HTR-8/SVneo (cell line): ENCODE results near the gene LPIN1.
"Not testable (repeated sequence)": the region's sequence is repeated elsewhere in the genome, so short reads cannot be mapped to it uniquely, and the experiment has no call there.

Experiments
- DNase-seq: peaks from one replicate; pipeline ENCODE4 v3.0.0; 2011; ENCODE audit warnings: low spot score, mixed read lengths; ENCODE audit not compliant: insufficient read length
- FAIRE-seq: peaks from 2 replicates; lab custom pipeline; 2011; peaks lifted over from hg19 to GRCh38; lab: Jason Lieb, UNC

LPIN1 gene

GRCh38 chr2:11759182-11759975 lies 12.9 kb downstream of the LPIN1 start:
- FAIRE-seq, DNase-seq: not testable (repeated sequence)

- FAIRE-seq (no peak), DNase-seq (no peak)
These were observed 14.8 kb downstream of the LPIN1 start for GRCh38 chr2:11761259-11761658.

GRCh38 chr2:11762031-11762430 lies 15.6 kb downstream of the LPIN1 start:
- no peak for FAIRE-seq
- DNase-seq, result no peak

GRCh38 chr2:11762799-11763461 lies 16.5 kb downstream of the LPIN1 start:
- no peak for DNase-seq
- no peak for FAIRE-seq

GRCh38 chr2:11764359-11764758 lies 17.9 kb downstream of the LPIN1 start:
- no peak for FAIRE-seq
- no peak for DNase-seq

GRCh38 chr2:11764920-11765319 lies 18.5 kb downstream of the LPIN1 start:
- FAIRE-seq, result no peak
- no peak for DNase-seq

- no peak for DNase-seq
- no peak for FAIRE-seq
These were observed 19.1 kb downstream of the LPIN1 start for GRCh38 chr2:11765501-11765900.

- DNase-seq (no peak), FAIRE-seq (no peak)
These were observed 19.6 kb downstream of the LPIN1 start for GRCh38 chr2:11766016-11766415.

GRCh38 chr2:11767779-11768178 lies 21.3 kb downstream of the LPIN1 start:
- no peak for FAIRE-seq
- DNase-seq, result no peak

- no peak for FAIRE-seq
- DNase-seq, result no peak
These were observed 22.5 kb downstream of the LPIN1 start for GRCh38 chr2:11768946-11769345.

GRCh38 chr2:11769516-11769915 lies 23.1 kb downstream of the LPIN1 start:
- no peak for FAIRE-seq
- no peak for DNase-seq

- FAIRE-seq (no peak), DNase-seq (no peak)
These were observed 24.2 kb downstream of the LPIN1 start for GRCh38 chr2:11770531-11771188.

GRCh38 chr2:11771971-11772615 lies 25.7 kb downstream of the LPIN1 start:
- FAIRE-seq, result no peak
- no peak for DNase-seq

GRCh38 chr2:11773111-11773510 lies 26.7 kb downstream of the LPIN1 start:
- DNase-seq (no peak), FAIRE-seq (no peak)

- FAIRE-seq (no peak), DNase-seq (no peak)
These were observed 27.5 kb downstream of the LPIN1 start for GRCh38 chr2:11773747-11774525.

GRCh38 chr2:11774600-11774999 lies 28.2 kb downstream of the LPIN1 start:
- FAIRE-seq (no peak), DNase-seq (no peak)

GRCh38 chr2:11775384-11775783 lies 29.0 kb downstream of the LPIN1 start:
- DNase-seq, result no peak
- no peak for FAIRE-seq

GRCh38 chr2:11777066-11777782 lies 30.8 kb downstream of the LPIN1 start:
- DNase-seq (no peak), FAIRE-seq (no peak)

- FAIRE-seq (no peak), DNase-seq (no peak)
These were observed 31.5 kb downstream of the LPIN1 start for GRCh38 chr2:11777886-11778415.
